ENCODE results near the gene NSD2. TPM values are rescaled to one million over a fixed set of nuclear protein-coding genes. Genes with fewer than 3 reads are reported as not detected.

The NSD2 gene
- total RNA-seq (10 to 100 TPM; 33.3 to 37.4 TPM), polyA plus RNA-seq (1 to 10 TPM; 3.8 to 5.4 (median 3.9) TPM), total RNA-seq (48.9 to 89.6 (median 71.3) reads per million in 6 experiments)

GRCh38 chr4:1870578-1871443 is at the start of gene NSD2:
TSS of gene NSD2 (plus strand) at chr4:1871393. CDS start at chr4:1900655, 29,262 bp downstream.
- Mint-ChIP-seq H3K9me3 (no peaks in the 10 kb centered on the region), H3K4me3 (peak within 1 kb of the TSS; percentile 75 to 92 (median 87)), H3K36me3 (no peaks in the 10 kb centered on the region), H3K4me1 (peaks cover 9 to 35% (median 34%) of the 10 kb centered on the region in 4 donors), H3K27me3 (peaks cover 0 to 3% (median 0%) of the 10 kb centered on the region in 5 donors), H3K27ac (peak within 1 kb of the TSS; percentile 90 to 98 (median 95))
- DNase-seq (peak; percentile 76 to 93 (median 88)), ATAC-seq (peak; percentile 67 to 76)
- POLR2A ChIA-PET, result interaction anchor here (0.5 to 2.3 kb wide), 14 partner anchors 8 to 1093 kb away, joined by 3 to 57 read pairs (median 4); partner anchors contain the start of genes CTBP1, GRK4, LETM1 and NELFA

GRCh38 chr4:1821679-1822567 is 49.3 kb upstream of the NSD2 start:
- Mint-ChIP-seq H3K4me1 (peaks cover 0 to 2% (median 0%) of the 10 kb centered on the region in 4 donors), H3K9me3 (no peaks in the 10 kb centered on the region), H3K4me3 (no peak overlapping the region), H3K36me3 (peaks cover 0 to 79% (median 22%) of the 10 kb centered on the region in 3 donors), H3K27me3 (no peaks in the 10 kb centered on the region), H3K27ac (peak overlapping the region in 3 of 10 donors; percentile 19 to 63 (median 40))
- ATAC-seq (no peak), DNase-seq (no peak)
- POLR2A ChIA-PET, result no interaction called here

DNA sequence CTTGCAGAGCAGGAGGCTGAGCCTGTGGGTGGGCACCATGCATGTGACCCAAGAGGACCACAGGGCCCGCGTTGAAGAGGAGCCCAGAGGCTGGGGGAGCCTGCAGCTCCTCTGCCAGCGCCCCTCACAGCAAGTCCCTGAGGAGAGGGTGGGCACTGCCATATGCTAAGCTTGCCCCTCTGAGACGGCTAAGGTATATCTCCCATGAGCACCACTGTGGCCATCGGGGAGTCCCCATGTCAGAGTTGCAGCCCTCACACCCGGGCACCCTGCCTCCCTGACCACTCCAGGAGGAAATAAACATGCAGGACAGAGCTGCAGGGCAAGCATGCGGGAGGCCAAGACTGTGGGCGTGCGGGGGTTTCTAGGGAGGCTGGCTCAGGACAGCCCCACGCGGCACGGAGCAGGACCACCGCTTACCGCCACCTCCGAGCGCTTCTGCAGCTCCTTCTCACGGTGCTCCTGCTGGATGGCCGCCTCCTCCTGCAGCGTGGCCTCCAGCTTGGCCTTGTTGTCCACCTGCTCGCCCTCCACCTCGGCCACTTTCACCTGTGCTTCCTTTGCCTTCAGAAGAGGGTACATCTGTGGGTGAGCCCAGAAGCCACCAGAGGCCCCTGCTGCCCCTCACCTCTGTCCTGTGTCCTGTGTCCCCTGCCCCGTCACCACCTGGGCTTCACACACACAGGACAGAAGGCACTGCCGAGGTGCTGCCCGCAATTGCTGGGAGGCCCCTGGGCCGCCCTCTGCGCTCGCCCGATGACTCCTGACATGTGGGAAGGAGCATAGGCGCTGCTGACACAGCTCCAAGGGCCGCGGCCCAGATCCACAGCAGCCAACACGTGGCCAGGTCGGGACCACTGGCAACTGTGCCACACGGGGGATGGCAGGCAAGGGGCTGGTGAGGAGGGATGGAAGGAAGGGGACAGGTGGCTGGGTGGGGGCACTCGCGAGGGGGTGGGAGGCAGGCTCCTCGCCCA is 48.3 kb upstream of the NSD2 start:
- Mint-ChIP-seq H3K36me3 (peaks cover 0 to 73% (median 19%) of the 10 kb centered on the region in 3 donors), H3K4me1 (peaks cover 0 to 2% (median 0%) of the 10 kb centered on the region in 4 donors)
- ATAC-seq, result no peak

DNA sequence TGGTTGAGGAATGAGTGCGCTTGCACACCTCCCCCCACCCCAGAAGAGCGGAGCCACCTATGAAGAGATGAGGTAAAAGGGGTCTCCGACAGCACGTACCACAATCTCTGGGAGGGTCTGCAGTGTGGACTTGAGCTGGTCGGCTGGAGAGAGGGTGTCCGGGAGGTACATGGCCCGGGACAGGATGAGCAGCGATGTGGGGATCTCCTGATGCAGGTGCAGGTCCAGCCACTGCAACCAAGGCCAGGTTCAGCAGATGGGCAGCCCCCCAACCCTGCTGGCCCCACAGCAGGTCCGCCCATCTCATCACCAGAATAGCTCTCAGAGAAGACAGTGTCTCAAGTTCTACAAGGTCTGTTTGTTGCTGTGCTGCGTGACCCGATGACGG is 47.7 kb upstream of the NSD2 start:
- H3K27ac Mint-ChIP-seq, result peak overlapping the region in 1 of 10 donors; percentile 14
- POLR2A ChIA-PET, result no interaction called here
- no peak for ATAC-seq
- no peaks in the 10 kb centered on the region for H3K27me3 Mint-ChIP-seq
- no peak overlapping the region for H3K4me3 Mint-ChIP-seq
- no peaks in the 10 kb centered on the region for H3K9me3 Mint-ChIP-seq
- peaks cover 0 to 66% (median 17%) of the 10 kb centered on the region in 3 donors for H3K36me3 Mint-ChIP-seq
- peaks cover 0 to 2% (median 0%) of the 10 kb centered on the region in 4 donors for H3K4me1 Mint-ChIP-seq
- DNase-seq, result no peak

More for the DNA sequence above, 48.3 kb upstream of the NSD2 start:
- Mint-ChIP-seq H3K4me3 (peak overlapping the region in 1 of 10 donors; percentile 20), H3K27ac (no peak overlapping the region), H3K9me3 (no peaks in the 10 kb centered on the region), H3K27me3 (no peaks in the 10 kb centered on the region)
- DNase-seq, result no peak
- POLR2A ChIA-PET, result no interaction called here

- ATAC-seq (no peak), DNase-seq (no peak)
- Mint-ChIP-seq H3K4me1 (peaks cover 0 to 4% (median 1%) of the 10 kb centered on the region in 4 donors), H3K9me3 (no peaks in the 10 kb centered on the region), H3K4me3 (no peak overlapping the region), H3K27ac (no peak overlapping the region), H3K27me3 (no peaks in the 10 kb centered on the region), H3K36me3 (peaks cover 1 to 59% (median 16%) of the 10 kb centered on the region in 3 donors)
- POLR2A ChIA-PET, result no interaction called here
Observed at GRCh38 chr4:1824746-1825145, 46.4 kb upstream of the NSD2 start.

DNA sequence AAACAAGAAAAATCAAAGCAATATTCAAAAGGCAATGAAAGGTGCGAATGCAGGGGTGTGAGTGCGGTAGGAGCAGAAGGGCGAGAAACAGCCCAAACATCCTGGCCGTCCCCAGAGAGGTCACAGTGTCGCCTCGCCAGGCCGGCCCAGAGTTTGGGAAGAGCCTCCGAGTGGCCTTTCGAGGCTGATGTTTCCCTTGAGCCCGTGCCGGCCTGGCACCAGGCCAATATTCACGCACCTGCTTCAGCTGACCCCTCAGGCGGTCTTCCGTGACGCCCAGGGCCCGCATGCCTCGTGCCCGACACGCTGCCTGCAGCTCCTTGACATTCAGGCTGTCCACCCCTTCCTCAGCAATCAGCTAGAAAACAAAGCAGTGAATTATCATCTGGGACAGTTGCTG is 45.9 kb upstream of the NSD2 start:
- H3K4me3 Mint-ChIP-seq, result no peak overlapping the region
- peaks cover 4 to 59% (median 17%) of the 10 kb centered on the region in 3 donors for H3K36me3 Mint-ChIP-seq
- no peaks in the 10 kb centered on the region for H3K9me3 Mint-ChIP-seq
- ATAC-seq, result no peak
- H3K27me3 Mint-ChIP-seq, result no peaks in the 10 kb centered on the region
- POLR2A ChIA-PET, result interaction anchor here (0.5 kb wide), 1 partner anchor 800 kb away, joined by 3 read pairs; no protein-coding TSS in a partner anchor
- peaks cover 0 to 6% (median 2%) of the 10 kb centered on the region in 4 donors for H3K4me1 Mint-ChIP-seq
- DNase-seq, result no peak
- no peak overlapping the region for H3K27ac Mint-ChIP-seq

- Mint-ChIP-seq H3K36me3 (peaks cover 4 to 69% (median 19%) of the 10 kb centered on the region in 3 donors), H3K9me3 (no peaks in the 10 kb centered on the region), H3K4me3 (no peak overlapping the region), H3K4me1 (peaks cover 0 to 9% (median 2%) of the 10 kb centered on the region in 4 donors), H3K27ac (peak overlapping the region in 2 of 10 donors; percentile 9 to 78), H3K27me3 (no peaks in the 10 kb centered on the region)
- POLR2A ChIA-PET, result no interaction called here
- ATAC-seq (no peak), DNase-seq (no peak)
Observed at GRCh38 chr4:1826531-1827350, 44.5 kb upstream of the NSD2 start.

DNA sequence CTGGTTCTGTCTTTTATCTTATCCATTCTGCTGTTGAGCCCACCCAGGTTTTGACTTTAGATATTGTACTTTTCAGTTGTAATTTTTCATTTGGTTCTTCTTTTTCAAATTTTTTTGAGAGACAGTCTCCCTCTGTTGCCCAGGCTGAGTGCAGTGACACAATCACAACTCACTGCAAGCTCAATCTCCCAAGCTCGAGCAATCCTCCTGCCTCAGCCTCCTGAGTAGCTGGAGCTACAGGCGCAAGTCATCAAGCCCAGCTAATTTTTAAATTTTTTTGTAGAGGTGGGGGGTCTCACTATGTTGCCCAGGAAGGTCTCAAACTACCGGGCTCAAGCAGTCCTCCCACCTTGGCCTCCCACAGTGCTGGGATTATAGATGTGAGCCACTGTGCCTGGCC is 41.0 kb upstream of the NSD2 start:
- Mint-ChIP-seq H3K4me3 (no peak overlapping the region), H3K27ac (peak overlapping the region in 4 of 10 donors; percentile 1 to 66 (median 42)), H3K9me3 (no peaks in the 10 kb centered on the region), H3K36me3 (peaks cover 4 to 67% (median 18%) of the 10 kb centered on the region in 3 donors), H3K27me3 (no peaks in the 10 kb centered on the region), H3K4me1 (peaks cover 0 to 19% (median 2%) of the 10 kb centered on the region in 4 donors)
- POLR2A ChIA-PET, result no interaction called here
- DNase-seq, result no peak
- ATAC-seq, result no peak

GRCh38 chr4:1830642-1831228 is 40.5 kb upstream of the NSD2 start:
- Mint-ChIP-seq H3K9me3 (no peaks in the 10 kb centered on the region), H3K36me3 (peaks cover 4 to 71% (median 17%) of the 10 kb centered on the region in 3 donors), H3K4me1 (peaks cover 0 to 19% (median 2%) of the 10 kb centered on the region in 4 donors), H3K27ac (peak overlapping the region in 4 of 10 donors; percentile 2 to 70 (median 63)), H3K4me3 (no peak overlapping the region), H3K27me3 (no peaks in the 10 kb centered on the region)
- DNase-seq (no peak), ATAC-seq (no peak)
- POLR2A ChIA-PET, result interaction anchor here (1.2 kb wide), 1 partner anchor 69 kb away, joined by 3 read pairs; no protein-coding TSS in a partner anchor

DNA sequence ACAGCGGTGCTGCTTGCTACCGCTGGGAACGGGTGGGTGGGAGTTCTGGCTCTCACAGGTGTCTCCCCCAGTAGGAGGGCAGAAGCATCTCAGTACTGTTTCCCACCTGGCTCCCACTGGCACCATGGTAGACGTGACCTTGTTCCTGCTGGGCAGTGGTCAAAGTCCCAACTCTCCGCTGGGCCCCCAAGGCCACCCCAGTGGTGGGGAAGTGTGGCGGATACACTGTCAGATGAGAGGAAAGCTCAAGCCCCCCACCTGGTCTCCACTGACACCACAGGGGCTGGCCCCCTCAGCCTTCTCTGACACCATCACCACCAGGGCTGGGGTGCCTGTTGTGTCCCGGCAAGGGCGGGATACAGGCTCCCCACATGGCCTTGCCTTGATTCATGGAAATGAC is 39.9 kb upstream of the NSD2 start:
- Mint-ChIP-seq H3K9me3 (no peaks in the 10 kb centered on the region), H3K4me1 (peaks cover 0 to 19% (median 4%) of the 10 kb centered on the region in 4 donors), H3K4me3 (no peak overlapping the region), H3K36me3 (peaks cover 4 to 71% (median 20%) of the 10 kb centered on the region in 3 donors), H3K27ac (peak overlapping the region in 3 of 10 donors; percentile 47 to 66 (median 60)), H3K27me3 (no peaks in the 10 kb centered on the region)
- DNase-seq, result no peak
- POLR2A ChIA-PET, result interaction anchor here (1.2 kb wide), 1 partner anchor 68 kb away, joined by 3 read pairs; no protein-coding TSS in a partner anchor
- no peak for ATAC-seq
